Fibroblast of skin of left quadriceps (primary cell): Measurements from ENCODE around the gene UGT1A4.

ENCODE experiments used
- DNase-seq, 2 experiments: peaks; one replicate each; pipeline ENCODE4 v3.0.0-alpha.2; 2013; ENCODE audit warnings: low read depth in 2 of 2

Gene UGT1A4

DNA sequence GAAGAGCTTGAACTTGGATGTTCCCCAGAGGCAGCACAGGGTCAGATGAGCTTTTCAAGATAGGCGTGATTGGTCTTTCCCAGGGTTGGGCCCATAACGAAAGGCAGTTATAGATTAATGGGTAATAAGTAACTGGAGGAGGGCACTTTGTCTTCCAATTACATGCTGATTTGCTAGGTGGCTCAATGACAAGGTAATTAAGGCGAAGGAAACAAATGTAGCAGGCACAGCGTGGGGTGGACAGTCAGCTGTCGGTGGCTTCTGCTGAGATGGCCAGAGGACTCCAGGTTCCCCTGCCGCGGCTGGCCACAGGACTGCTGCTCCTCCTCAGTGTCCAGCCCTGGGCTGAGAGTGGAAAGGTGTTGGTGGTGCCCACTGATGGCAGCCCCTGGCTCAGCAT is at the start of gene UGT1A4:
Gene UGT1A4 (plus strand): TSS at position 185 of the 400 bp plus-strand sequence. CDS start 85 bp downstream, at position 270.
- DNase-seq, result no peak

DNA sequence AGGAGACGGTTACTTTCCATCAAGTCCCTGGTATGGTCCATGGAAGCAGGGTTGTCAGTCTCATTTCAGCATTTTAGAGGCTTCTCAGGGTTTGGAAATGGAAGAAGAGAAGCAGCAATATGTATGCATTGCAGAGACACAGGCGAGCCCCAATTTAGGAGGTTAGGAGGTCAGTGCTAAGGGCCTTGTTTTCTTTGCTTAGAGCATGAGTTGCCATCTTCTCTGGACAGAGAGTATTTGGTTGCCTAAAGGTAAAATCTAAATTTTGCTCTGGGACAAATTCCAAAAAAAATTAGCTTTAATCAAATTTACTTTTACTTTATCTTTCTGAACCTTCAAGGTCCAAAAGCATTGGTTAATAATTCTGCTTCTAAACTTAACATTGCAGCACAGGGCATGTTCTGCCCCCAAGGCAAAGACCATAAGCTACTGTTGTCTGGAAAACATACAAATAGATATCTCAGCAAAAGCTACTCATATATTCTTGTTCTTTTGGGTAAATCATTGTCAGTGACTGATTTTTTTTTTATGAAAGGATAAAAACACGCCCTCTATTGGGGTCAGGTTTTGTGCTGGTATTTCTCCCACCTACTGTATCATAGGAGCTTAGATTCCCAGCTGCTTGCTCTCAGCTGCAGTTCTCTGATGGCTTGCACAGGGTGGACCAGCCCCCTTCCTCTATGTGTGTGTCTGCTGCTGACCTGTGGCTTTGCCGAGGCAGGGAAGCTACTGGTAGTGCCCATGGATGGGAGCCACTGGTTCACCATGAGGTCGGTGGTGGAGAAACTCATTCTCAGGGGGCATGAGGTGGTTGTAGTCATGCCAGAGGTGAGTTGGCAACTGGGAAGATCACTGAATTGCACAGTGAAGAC is 47.0 kb upstream of the UGT1A4 start, which contains the start of gene UGT1A9:
Gene UGT1A9 (plus strand): TSS at position 609 of the 872 bp plus-strand sequence. CDS start 37 bp downstream, at position 646.
- DNase-seq, result no peak

DNA sequence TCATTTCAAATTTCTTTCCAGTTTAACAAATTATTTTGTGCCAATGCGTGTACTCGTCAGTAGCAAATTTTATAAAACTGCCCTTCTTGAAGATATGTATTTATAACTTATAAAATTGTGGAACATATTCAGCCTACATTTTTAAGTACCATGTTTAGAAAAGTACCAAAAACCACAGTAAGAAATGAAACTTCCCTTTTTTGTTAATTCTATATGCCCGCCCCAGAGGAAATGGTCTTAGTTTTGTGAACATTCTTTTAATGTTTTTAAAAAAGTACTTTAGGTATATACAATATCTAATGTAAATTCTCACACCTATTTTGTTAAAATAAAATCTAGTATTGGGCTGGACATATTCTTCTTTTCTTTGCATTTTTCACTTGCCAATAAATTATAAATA is 45.6 kb upstream of the UGT1A4 start:
- DNase-seq, result no peak

DNA sequence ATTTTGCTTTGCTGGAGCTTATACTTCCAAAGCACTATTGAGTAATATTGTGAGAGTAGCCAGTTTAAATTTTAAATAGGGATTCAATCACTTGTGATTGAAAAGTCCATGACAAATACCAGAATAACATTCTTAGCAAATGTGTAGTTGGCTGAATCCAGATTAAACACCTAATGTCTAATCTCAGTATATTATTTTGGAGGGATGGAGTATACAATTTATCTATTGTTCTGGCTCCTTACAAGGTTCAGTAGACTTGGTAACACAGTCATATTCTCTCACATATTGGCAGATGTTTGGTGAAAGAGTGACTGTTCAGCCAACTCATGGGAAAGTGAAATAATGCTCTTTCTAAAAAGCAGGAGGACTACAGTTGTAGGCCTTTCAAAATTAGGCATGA is 44.6 kb upstream of the UGT1A4 start:
- no peak for DNase-seq

DNA sequence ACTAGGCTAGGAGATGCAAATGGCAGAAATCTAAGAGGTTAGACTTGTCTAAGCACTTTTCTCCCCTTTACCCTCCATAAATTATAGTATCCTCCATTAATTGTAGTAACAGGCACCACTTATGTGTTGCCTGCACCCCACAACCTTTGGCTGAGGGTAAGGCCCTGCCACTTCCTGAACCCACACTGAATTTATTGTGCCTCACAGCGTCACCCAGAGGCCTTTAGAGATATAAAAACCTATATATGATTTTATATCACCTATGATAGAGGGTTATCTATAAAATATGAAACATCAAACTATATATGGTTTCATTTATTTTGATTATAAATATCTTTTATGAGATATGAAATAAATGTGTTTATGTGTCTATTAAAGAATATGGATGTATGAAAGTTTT is 44.2 kb upstream of the UGT1A4 start:
- DNase-seq, result no peak

DNA sequence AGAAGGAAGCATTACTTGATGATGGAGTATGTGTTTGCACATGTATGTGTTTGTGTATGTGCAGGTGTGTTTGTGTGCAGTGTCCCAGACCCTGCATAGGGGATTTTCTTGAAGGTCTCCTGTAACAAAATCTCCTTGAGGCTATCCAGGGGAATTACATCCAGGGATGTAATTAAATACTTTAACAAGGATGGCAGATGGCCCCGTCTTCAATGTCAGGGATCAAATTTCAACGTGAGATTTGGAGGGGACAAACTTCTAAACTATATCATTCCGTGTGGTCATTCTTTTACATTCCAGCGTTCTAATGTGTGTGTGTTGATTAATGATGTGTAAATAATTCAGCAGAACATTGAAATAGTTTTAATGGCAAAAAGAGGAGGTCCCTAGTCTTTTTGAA is 43.5 kb upstream of the UGT1A4 start:
- DNase-seq, result no peak

DNA sequence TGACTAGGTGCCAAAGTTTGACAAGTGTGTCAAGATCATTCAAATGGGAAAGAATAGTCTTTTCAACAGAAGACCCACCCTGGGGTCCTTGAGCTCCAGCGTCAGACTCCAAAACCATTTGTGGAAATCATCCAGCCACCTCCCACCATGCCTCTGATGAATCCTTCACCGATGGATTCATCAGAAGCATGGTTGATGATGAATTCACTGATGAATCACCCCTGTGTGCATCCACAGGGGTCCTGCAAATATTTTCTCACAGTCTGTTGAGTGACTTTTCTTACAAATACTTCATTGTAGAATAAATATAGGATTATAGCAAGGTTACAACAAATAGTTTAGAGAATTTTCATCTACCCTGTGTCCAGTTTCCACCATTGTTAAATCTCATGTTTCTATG is 42.5 kb upstream of the UGT1A4 start:
- DNase-seq, result no peak

DNA sequence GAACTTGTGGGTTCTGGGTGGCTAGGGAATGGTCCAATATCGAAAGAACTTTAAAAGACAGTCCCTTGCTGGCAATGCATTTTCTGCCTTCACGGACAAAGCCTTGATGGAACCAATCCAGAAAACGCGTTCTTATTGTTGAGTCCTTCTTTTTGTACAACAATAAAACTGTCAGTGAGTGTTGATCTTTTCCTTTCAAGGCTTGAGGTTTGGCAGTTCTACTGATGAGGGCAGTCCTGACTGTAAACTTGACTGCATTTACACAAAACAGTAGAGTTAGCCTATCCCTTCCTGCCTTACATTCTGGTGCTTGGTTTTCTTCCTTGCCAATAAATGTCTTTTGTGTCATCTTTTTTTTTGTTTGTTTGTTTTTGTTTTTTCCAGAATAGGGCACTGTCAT is 39.3 kb upstream of the UGT1A4 start:
- DNase-seq, result no peak

DNA sequence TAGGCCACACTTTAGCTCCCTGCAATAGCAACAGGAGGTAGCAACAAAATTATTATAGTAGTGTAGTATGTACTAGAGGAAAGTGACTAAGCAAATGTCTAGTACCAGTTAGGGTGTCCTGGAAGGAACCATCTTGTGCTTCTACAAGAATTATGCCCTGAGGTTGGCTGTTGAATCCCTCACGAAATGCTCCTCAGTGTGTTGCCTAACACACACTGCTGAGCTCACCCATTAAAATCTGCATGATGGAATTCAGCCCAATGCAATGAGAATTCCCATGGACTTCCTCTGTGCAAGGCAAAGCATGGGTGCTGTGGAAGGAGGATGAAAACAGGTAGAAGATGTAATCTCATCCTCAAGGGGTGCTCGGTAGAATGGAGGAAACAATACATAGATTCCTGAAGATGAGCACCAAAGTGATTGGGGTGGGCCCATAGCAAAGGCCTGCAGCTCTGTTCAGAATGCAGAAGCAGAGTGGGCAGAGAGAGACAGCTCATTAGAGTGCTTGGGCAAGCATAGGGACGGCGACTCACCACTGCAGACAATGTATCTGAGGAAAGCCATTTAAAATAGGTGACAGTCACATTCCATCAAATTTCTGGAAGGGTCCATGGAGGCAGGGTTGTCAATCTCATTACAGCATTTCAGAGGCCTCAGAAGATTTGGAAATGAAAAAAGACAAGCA is 38.0 kb upstream of the UGT1A4 start:
- no peak for DNase-seq

DNA sequence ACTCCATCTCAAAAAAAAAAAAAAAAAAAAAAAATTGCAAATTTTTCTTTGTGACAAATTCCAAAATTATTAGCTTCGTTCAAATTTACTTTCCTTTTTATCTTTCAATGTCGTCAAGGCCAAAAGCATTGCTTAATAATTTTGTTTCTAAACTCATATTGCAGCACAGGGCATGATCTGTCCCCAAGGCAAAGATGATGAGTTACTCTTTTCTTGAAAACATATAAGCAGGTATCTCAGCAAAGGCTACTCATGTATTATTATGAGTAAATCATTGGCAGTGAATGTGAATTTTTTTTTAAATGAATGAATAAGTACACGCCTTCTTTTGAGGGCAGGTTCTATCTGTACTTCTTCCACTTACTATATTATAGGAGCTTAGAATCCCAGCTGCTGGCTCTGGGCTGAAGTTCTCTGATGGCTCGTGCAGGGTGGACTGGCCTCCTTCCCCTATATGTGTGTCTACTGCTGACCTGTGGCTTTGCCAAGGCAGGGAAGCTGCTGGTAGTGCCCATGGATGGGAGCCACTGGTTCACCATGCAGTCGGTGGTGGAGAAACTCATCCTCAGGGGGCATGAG is 36.9 kb upstream of the UGT1A4 start, which contains the start of gene UGT1A7:
Gene UGT1A7 (plus strand): TSS at position 381 of the 579 bp plus-strand sequence. CDS start 37 bp downstream, at position 418.
- no peak for DNase-seq

DNA sequence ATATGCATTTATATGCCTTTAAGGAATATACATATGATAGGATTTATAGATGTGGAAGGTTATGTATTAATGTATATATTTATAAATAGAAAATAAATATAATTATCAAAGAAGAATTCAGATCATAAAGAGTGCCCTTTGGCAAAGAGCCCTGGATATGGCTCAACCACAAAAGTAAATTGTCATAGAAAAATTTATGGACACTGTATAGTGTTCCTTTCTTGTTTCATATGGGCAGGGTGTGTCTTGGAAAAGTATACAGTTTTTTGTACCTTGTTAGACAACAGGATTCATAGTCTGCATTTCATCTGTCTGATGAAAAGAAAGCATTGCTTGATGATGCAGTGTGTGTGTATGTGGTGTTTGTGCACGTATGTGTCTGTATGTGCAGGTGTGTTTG is 33.9 kb upstream of the UGT1A4 start:
- no peak for DNase-seq

DNA sequence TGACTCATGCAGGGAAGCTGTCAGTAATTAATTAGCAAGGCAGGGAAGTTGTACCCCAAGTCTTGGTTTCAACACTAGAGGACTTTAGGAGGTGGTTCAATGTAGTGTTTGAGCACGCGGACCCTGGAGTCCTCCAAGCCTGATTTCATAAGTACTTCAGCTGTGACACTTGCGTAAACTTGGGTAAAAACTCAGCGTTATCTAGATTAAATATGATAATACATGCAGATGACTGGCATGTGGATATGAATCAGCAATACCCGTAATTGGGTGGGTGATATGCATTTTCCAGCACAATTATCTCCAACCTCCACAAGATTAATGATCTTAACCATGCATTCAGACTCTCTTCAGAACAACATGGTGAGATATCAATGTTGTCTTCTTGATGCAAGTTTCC is 31.6 kb upstream of the UGT1A4 start:
- DNase-seq, result no peak

DNA sequence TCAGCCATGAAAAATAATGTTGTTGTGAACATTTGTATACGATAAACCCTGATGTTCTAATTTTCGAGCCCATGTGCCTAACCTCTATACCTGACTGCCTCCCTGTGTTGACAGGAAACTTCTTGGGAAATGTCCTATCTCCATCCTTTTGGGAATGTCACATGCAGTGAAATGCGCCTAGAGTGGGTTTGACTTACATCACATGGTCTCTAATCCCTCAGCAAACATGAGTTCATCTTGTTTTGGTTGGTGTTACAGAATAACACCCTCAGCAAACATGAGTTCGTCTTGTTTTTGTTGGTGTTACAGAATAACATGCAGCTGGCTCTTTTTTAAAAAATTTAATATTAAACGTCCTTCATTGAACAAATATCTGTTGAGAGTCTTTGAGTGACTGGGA is 30.2 kb upstream of the UGT1A4 start:
- no peak for DNase-seq

DNA sequence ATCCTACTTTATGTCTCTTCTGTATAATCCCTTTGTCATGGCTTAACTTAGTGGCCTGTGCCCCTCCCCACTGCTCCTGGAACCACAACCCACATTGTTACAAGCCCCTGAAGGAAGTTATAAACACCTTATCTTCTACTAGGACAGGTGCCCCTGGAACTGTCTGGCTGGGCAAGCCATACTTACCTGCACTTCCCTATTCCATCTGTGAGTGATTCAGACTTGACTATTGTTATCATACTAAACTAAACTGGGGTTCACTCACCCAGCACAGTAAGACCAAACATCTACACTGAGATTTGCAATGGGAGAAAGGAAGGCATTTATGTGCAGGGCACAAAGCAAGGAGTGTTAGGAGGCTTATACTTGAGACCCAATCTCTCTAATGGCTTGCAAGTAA is 29.5 kb upstream of the UGT1A4 start:
- DNase-seq, result no peak

DNA sequence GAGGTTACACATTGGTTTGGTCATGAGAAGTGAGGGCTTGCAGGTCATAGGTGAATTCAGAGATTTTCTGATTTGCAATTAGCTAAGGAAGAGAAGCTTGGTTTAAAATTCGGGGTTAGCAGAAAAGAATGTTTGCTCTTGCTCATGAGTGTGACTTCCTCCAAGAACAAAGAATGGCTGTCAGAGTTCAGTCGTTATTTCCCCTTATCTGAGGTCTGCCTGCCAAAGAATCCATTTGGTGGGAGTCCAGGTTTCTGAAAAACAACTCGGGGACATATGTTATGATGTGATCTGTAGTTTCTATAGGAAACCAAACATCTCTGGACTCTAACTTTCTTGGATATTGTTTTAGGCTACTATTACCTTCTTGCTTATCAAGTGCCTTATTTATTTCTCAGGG is 29.0 kb upstream of the UGT1A4 start:
- no peak for DNase-seq

DNA sequence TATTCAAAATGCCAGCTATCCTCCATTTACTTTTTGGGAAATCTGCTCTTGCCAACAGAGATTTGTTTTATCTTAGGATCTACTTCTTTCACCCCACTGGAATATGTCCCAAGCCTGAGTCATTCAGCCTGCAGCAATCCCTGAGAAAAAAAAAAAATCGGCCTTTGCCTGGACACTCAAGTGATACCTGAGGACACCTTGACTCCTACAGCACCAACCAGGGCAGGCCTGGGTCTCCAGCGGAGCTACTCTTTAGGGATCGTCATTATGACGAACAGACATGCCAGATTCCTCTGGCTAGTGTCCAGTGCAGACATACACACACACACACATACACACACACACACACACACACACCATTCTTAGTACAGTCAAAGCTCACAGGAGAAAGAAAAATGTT is 28.1 kb upstream of the UGT1A4 start:
- no peak for DNase-seq

DNA sequence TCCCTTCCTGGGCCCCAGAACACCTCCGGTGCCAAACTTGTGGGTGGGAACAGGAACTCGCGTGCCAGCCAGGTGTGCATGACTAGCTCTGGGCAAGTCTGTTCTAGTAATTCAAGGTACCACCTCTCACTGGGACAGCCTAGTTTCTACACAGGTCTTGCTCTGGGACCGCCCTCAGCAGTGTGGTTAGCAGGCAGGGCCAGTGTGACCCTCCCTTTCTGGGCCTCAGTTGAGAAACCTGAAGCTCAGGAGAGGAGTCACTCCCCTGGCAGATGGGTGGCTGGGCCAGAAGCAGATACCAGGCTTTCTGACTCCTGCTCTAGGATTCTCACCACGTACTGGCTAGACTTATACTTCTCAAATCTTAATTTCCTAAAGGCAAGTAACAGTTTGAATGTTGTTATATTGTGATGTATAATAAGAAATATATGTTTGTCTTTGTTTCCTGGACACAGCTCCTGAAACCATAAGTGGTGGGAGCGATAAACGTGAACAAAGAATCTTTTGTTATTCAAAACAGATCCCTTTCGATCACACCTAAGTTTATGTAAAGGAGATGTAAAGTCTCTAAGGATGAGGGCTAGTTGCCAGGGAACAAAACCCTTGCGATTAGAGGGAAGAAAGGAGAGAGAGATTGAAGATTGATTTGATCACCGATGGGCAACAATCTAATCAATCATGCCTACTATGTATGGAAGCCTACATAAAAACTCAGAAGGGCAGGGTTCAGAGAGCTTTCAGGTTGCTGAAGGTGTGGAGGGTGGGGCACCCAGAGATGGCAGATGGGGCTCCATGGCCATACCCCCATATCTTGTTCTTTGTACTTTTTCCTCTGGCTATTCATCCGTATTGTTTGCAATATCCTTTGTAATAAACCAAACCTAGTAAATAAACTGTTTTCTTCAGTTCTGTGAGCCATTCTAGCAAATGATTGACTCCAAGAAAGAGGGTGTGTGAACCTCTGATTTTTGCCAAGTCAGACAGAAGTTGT is 26.8 kb upstream of the UGT1A4 start:
- no peak for DNase-seq

DNA sequence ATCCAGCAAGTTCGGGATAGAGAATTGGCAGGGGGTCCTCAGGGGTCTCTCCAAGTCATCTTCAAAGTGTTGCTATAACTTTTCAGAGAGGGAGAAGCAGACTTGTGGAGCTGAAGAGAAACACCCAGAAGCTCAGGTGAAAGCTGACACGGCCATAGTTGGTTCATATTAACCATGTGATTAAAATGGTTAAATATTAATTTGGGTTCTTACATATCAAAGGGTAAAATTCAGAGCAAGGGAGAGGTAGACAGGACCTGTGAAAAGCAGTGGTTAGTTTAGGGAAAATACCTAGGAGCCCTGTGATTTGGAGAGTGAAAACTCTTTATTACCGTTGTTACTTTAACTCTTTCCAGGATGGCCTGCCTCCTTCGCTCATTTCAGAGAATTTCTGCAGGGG is 25.9 kb upstream of the UGT1A4 start, which contains the start of gene UGT1A6:
Gene UGT1A6 (plus strand): TSS at position 243 of the 400 bp plus-strand sequence. CDS start 115 bp downstream, at position 358.
- no peak for DNase-seq

DNA sequence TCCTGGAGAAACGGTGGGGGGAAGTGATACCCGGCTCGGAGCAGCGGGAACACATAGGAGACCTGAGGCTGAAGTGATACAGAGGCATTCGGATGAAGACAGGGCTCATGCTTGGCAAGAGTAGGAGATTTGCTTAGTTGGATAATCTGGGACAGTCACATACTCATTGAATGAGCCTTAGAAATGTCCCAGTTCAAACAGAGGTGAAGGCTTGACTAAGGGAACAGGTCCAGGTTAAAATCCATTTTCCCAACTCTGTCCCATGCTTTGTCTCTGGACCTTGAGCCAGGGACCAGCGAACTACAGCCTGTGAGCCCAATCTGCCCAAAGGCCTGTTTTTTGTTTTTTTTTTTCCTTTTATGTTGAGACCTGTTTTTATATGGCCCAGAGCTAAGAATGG is 24.6 kb upstream of the UGT1A4 start:
- DNase-seq, result no peak

DNA sequence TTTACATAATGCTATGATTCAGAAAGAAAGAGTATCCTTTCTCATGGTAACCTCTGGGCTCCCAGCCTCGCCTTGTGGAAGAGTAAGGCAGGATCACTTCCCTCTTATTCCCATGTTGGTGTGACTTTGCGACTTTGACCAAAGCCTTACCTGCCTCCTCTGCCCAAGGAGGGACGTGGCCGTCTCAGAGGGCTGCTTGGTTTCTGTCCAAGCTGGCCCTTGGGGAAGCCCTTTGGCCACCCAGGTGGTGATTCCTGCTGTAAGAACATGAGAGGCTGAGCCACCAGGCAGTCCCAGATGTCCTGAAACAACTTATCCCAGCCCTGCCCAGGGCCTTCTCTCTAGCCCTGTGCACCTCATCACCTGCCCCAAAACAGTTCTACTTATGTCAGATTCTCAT is 19.8 kb upstream of the UGT1A4 start:
- no peak for DNase-seq

DNA sequence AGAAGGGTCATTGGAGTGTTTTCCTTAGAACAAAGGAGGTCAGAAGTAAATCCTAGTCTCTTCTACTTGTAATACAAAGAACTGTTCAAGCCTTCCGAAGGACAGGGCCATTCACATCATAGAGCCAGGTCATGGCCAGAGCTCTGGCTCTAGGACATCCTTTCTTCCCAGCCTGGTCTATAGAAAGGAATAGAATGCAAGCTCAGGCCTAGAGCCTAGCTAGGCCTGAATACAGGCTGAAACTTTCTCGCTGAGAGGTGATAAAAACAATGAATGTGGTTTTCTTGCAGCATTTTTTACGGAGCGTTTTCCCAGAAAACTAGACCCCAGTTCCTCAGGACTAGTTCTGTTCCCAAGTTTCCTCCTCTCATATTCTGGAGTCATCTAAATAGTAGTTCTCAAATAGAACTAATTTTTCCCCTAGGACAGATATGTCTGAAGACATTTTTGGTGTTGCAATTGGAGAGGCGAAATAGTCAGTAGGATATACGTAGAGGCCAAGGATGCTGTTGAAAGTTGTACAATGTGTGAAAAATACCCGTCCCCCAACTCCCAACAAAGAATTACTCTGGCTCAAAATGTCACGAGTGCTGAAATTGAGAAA is 19.0 kb upstream of the UGT1A4 start:
- no peak for DNase-seq
